Hippocampal formation (tissue), 2 donors: Measurements from ENCODE around the gene USP54.

Source experiments
- DNase-seq, 2 donors: peaks; one replicate each; lab custom pipeline; 2025; lab: John Stamatoyannopoulos, UW

The USP54 gene

GRCh38 chr10:73465978-73466726 is 125.0 kb downstream of the USP54 start:
- DNase-seq: no peak

- DNase-seq: no peak
Observed at GRCh38 chr10:73460897-73461296, 130.2 kb downstream of the USP54 start.

GRCh38 chr10:73459683-73460314 is 131.3 kb downstream of the USP54 start:
- DNase-seq: no peak

GRCh38 chr10:73456187-73456890 is 134.8 kb downstream of the USP54 start:
- no peak for DNase-seq

GRCh38 chr10:73449113-73449512 is 142.0 kb downstream of the USP54 start:
- no peak for DNase-seq

GRCh38 chr10:73448384-73448783 is 142.8 kb downstream of the USP54 start:
- no peak for DNase-seq
